ENCODE results near the gene MPEG1. TPM values are rescaled to one million over a fixed set of nuclear protein-coding genes. Genes with fewer than 3 reads are reported as not detected.

The MPEG1 gene
- total RNA-seq, 1 experiment from 2014 or later = not detected

- Histone ChIP-seq H2BK15ac (ENCODE audit: low read depth, low read length) (no peak overlapping the region), H4K8ac (replicated peaks; ENCODE audit: insufficient read length, low read depth, low read length) (no peak overlapping the region), H3K4me2 (ENCODE audit: insufficient read depth, insufficient read length, low read length) (no peak overlapping the region), H3K79me2 (ENCODE audit: insufficient read depth, low read length) (no peaks in the 10 kb centered on the region), H3K56ac (ENCODE audit: insufficient read length, low read depth, low read length) (no peak overlapping the region), H2AFZ (ENCODE audit: low read length) (no peak overlapping the region), H3K27ac (ENCODE audit: insufficient read length, low read depth, low read length) (no peak overlapping the region), H3K9ac (ENCODE audit: extremely low read depth, insufficient read length, low read length) (no peak overlapping the region), H3K9me3 (ENCODE audit: control insufficient read depth, low read depth, low read length) (no peaks in the 10 kb centered on the region), H4K5ac (ENCODE audit: insufficient read length, low read depth, low read length) (no peak overlapping the region), H3K4me1 (ENCODE audit: insufficient read depth, low read length) (no peaks in the 10 kb centered on the region; the same call in 1 of the 2 replicates), H4K20me1 (ENCODE audit: control insufficient read depth, insufficient read depth, insufficient read length) (no peaks in the 10 kb centered on the region), H3K4ac (ENCODE audit: low read depth, low read length) (no peak overlapping the region), H2BK20ac (ENCODE audit: low read depth, low read length, poor library complexity, severe bottlenecking) (no peak overlapping the region), H4K91ac (ENCODE audit: insufficient read length, low read depth, low read length) (no peak overlapping the region), H2BK120ac (ENCODE audit: low read depth, low read length, poor library complexity, severe bottlenecking) (no peak overlapping the region), H2BK5ac (ENCODE audit: insufficient read length, low read length) (no peak overlapping the region), H3K23me2 (ENCODE audit: insufficient read length, low read depth, low read length, poor library complexity, severe bottlenecking) (no peaks in the 10 kb centered on the region), H3K14ac (ENCODE audit: insufficient read depth, low read length) (no peak overlapping the region), H3T11ph (ENCODE audit: low read length) (no peak overlapping the region), H3K27me3 (ENCODE audit: insufficient read depth, low read length) (no peaks in the 10 kb centered on the region), H2AK5ac (ENCODE audit: insufficient read length, low read length) (no peak overlapping the region), H3K18ac (ENCODE audit: insufficient read length, low read depth, low read length) (no peak overlapping the region), H2BK12ac (ENCODE audit: insufficient read length, low read depth, low read length) (no peak overlapping the region), H3K23ac (ENCODE audit: insufficient read length, low read depth, low read length) (no peak overlapping the region), H3K79me1 (ENCODE audit: insufficient read depth, low read depth, low read length, poor library complexity, severe bottlenecking) (peaks cover 3% of the 10 kb centered on the region)
- TF ChIP-seq CTCF (conservative IDR thresholded peaks at IDR 0.05) = no peak
- peak overlapping the region in 2 of 3 experiments; percentile 11 to 24; a peak in 1 of 7 replicates for H3K27ac Mint-ChIP-seq
- no CpG with 5 or more reads among the region's 4 CpGs for WGBS (ENCODE audit: extremely low coverage, insufficient read length, low lambda C conversion rate)
- H3K36me3 Mint-ChIP-seq (ENCODE audit: insufficient read depth in 1 of 3, low read depth in 3 of 3) = peaks cover 11 to 52% (median 32%) of the 10 kb centered on the region in 3 experiments; a peak in 6 of 7 replicates
- no peak overlapping the region for H3K4me3 Mint-ChIP-seq
- no peaks in the 10 kb centered on the region; the same call in 1 of the 2 replicates for H3K27me3 Mint-ChIP-seq (ENCODE audit: low read depth)
- peaks cover 17 to 18% of the 10 kb centered on the region in 2 experiments for H3K4me1 Mint-ChIP-seq
- no peak for DNase-seq
- no peaks in the 10 kb centered on the region for H3K9me3 Mint-ChIP-seq
Measured at GRCh38 chr11:59188954-59189353, 23.8 kb downstream of the MPEG1 start.
